ENCODE measurements around the gene ZNF783.

The ZNF783 gene

GRCh38 chr7:149283321-149283720 lies 21.3 kb downstream of the ZNF783 start:
- DNase-seq, result no peak

GRCh38 chr7:149284343-149284742 lies 22.3 kb downstream of the ZNF783 start:
- DNase-seq, result peak; percentile 16

GRCh38 chr7:149284850-149285585 lies 23.0 kb downstream of the ZNF783 start:
- peak; percentile 98 for DNase-seq

- no peak for DNase-seq
Measured at GRCh38 chr7:149285603-149286002, 23.6 kb downstream of the ZNF783 start.

GRCh38 chr7:149286811-149287400 lies 24.9 kb downstream of the ZNF783 start:
- no peak for DNase-seq

GRCh38 chr7:149287622-149288021 lies 25.6 kb downstream of the ZNF783 start:
- no peak for DNase-seq

- no peak for DNase-seq
Measured at GRCh38 chr7:149289262-149289661, 27.3 kb downstream of the ZNF783 start.

- no peak for DNase-seq
Measured at GRCh38 chr7:149289856-149290255, 27.9 kb downstream of the ZNF783 start.

GRCh38 chr7:149291036-149291780 lies 29.2 kb downstream of the ZNF783 start:
- DNase-seq, result no peak

- no peak for DNase-seq
Measured at GRCh38 chr7:149291781-149292461, 29.9 kb downstream of the ZNF783 start.

- DNase-seq, result no peak
Measured at GRCh38 chr7:149292462-149292823, 30.4 kb downstream of the ZNF783 start.

GRCh38 chr7:149293338-149293737 lies 31.3 kb downstream of the ZNF783 start:
- DNase-seq, result no peak

GRCh38 chr7:149293946-149294633 lies 32.1 kb downstream of the ZNF783 start:
- no peak for DNase-seq

- no peak for DNase-seq
Measured at GRCh38 chr7:149294634-149295480, 32.9 kb downstream of the ZNF783 start.

GRCh38 chr7:149295481-149295850 lies 33.5 kb downstream of the ZNF783 start:
- no peak for DNase-seq

GRCh38 chr7:149296368-149296767 lies 34.4 kb downstream of the ZNF783 start:
- no peak for DNase-seq

- DNase-seq, result no peak
Measured at GRCh38 chr7:149297034-149297755, 35.2 kb downstream of the ZNF783 start.

- no peak for DNase-seq
Measured at GRCh38 chr7:149300620-149301285, 38.8 kb downstream of the ZNF783 start.

- no peak for DNase-seq
Measured at GRCh38 chr7:149302222-149302621, 40.2 kb downstream of the ZNF783 start.

GRCh38 chr7:149302865-149303264 lies 40.9 kb downstream of the ZNF783 start:
- no peak for DNase-seq

- no peak for DNase-seq
Measured at GRCh38 chr7:149304006-149304405, 42.0 kb downstream of the ZNF783 start.

Data from stimulated activated CD4-positive, alpha-beta T cell treated with anti-CD3 and anti-CD28 coated beads, Interleukin-12 subunit alpha, Interleukin-12 subunit beta, amount 100 ng/mL, for 4 hours (primary cell).